Pancreas (tissue), 10 donors: ENCODE data around the gene SUCO. TPM values are rescaled to one million over a fixed set of nuclear protein-coding genes. Genes with fewer than 3 reads are reported as not detected.

Experiments used
- ATAC-seq, 4 donors: fragments of 200-7000 bp; cut with Tn5 transposase; one replicate each; pipeline versions ENCODE4 v1.8.0 to v1.9.1; 2020; ENCODE audit warnings: mild to moderate bottlenecking in 4 of 4, moderate library complexity in 4 of 4
- DNase-seq, 6 donors: peaks; one replicate each; pipeline ENCODE4 v3.0.0-alpha.2; 2020
- FAIRE-seq: peaks from 2 replicates; lab custom pipeline; 2012; peaks lifted over from hg19 to GRCh38; lab: Jason Lieb, UNC
- H3K27ac ChIP-seq, 4 donors: fragments of 200-600 bp; sonication (generic); 1 replicate in 3 of 4; 2 replicates in 1 of 4; pipeline versions ENCODE4 v1.5.0 to v1.8.0; 2020
- H3K27me3 ChIP-seq, 4 donors: fragments of 200-600 bp; one replicate each; pipeline ENCODE4 v1.8.0; 2021
- H3K36me3 ChIP-seq, 3 donors: fragments of 200-600 bp; sonication (generic) in 1 of 3; one replicate each; pipeline versions ENCODE4 v1.5.0 to v1.8.0; 2020 to 2021
- H3K4me1 ChIP-seq, 3 donors: fragments of 200-600 bp; one replicate each; pipeline ENCODE4 v1.8.0; 2021
- H3K4me3 ChIP-seq, 4 donors: fragments of 200-600 bp; sonication (generic) in 2 of 4; one replicate each; pipeline versions ENCODE4 v1.5.0 to v1.8.0; 2020 to 2021
- H3K9me3 ChIP-seq, 4 donors: fragments of 200-600 bp; one replicate each; pipeline ENCODE4 v1.8.0; 2021
- CTCF ChIP-seq, 4 donors: fragments of 200-600 bp; sonication (generic) in 3 of 4; IDR thresholded peaks; one replicate each; pipeline versions ENCODE4 v1.5.0 to v1.8.0; 2021; ENCODE audit warnings: antibody characterized with exemption in 4 of 4
- WGBS, 2 donors: extraction: QIAGEN DNeasy Blood & Tissue Kit; methylation state at CpG; one replicate each; pipeline ENCODE4 v1.1.7; 2013; 5-methylcytosine and 5-hydroxymethylcytosine counted together
- intact Hi-C, 3 donors: fragments of 100-400 bp; cut with DNase I; formaldehyde crosslinking; loops; one replicate each; pipeline versions ENCODE4 v1.11.1 to v1.14.2; 2022
- polyA plus RNA-seq, 2 donors: library from polyadenylated mRNA; stranded (reverse); fragments of 200-250 nt; gene quantifications; one replicate each; pipeline ENCODE4 v1.2.3, GENCODE V29; 2013
- total RNA-seq, 6 donors: library from RNA; stranded (reverse); fragmentation: NEBNext Ultra II Directional in 4 of 6; extraction: Animal tissue kit (Norgen Biotek cat#: 25700) in 4 of 6; gene quantifications; one replicate each; pipeline versions ENCODE4 v1.2.1 to v1.2.4, GENCODE V29; 2021 to 2023
- donor health status: healthy with polysubstance abuse.
- donor health status: DM: no; HTN: no; CAD: no; lungs with moderate emphysema.
- donor health status: DM: no; HTN: no; CAD: no.
- donor health status: control.
- donor health status: control.
- donor health status: Bipolar disorder and iron deficiency.
- donor health status: DM: yes; HTN: yes; CAD: no.
- donor health status: DM: no; HTN: no; CAD: no.
- donor health status: DM: no; HTN: no; CAD: no.
- donor health status: DM: yes; HTN: yes; CAD: no.

SUCO gene
- total and polyA plus RNA-seq, 8 donors: 16.6 to 79.8 (median 31.5) TPM

- ATAC-seq: no peak
Observed at GRCh38 chr1:172646653-172647052, 113.7 kb downstream of the SUCO start.

GRCh38 chr1:172647110-172647564 lies 114.2 kb downstream of the SUCO start:
- Histone ChIP-seq H3K36me3 (no peaks in the 10 kb centered on the region), H3K27me3 (no peaks in the 10 kb centered on the region), H3K4me1 (no peaks in the 10 kb centered on the region), H3K4me3 (no peak overlapping the region), H3K9me3 (no peaks in the 10 kb centered on the region), H3K27ac (no peak overlapping the region)
- FAIRE-seq (no peak), ATAC-seq (no peak), DNase-seq (no peak)
- TF ChIP-seq CTCF (IDR thresholded peaks at IDR 0.05): no peak
- 71 to 76% methylated on average over 8 of the region's 8 CpGs for WGBS, 2 donors
- intact Hi-C loops: no loop called here

More at GRCh38 chr1:172646653-172647052, 113.7 kb downstream of the SUCO start:
- TF ChIP-seq CTCF (IDR thresholded peaks at IDR 0.05): no peak
- no peak overlapping the region for H3K27ac ChIP-seq
- FAIRE-seq: no peak
- H3K36me3 ChIP-seq: no peaks in the 10 kb centered on the region
- intact Hi-C loops: no loop called here
- no peak overlapping the region for H3K4me3 ChIP-seq
- no peaks in the 10 kb centered on the region for H3K9me3 ChIP-seq
- no peaks in the 10 kb centered on the region for H3K27me3 ChIP-seq
- WGBS, 2 donors: 77 to 84% methylated on average over 1 of the region's 1 CpG
- DNase-seq: no peak
- no peaks in the 10 kb centered on the region for H3K4me1 ChIP-seq

GRCh38 chr1:172647987-172648386 lies 115.0 kb downstream of the SUCO start:
- FAIRE-seq: no peak
- no peak for TF ChIP-seq CTCF (IDR thresholded peaks at IDR 0.05)

GRCh38 chr1:172650474-172651193 lies 117.7 kb downstream of the SUCO start:
- Histone ChIP-seq H3K9me3 (no peaks in the 10 kb centered on the region), H3K36me3 (no peaks in the 10 kb centered on the region), H3K27ac (no peak overlapping the region), H3K27me3 (no peaks in the 10 kb centered on the region), H3K4me3 (no peak overlapping the region), H3K4me1 (no peaks in the 10 kb centered on the region)
- TF ChIP-seq CTCF (IDR thresholded peaks at IDR 0.05): no peak
- no peak for ATAC-seq
- no peak for DNase-seq
- FAIRE-seq: no peak
- WGBS, 2 donors: 76 to 84% methylated on average over 2 of the region's 2 CpGs
- intact Hi-C loops: no loop called here

More at GRCh38 chr1:172647987-172648386, 115.0 kb downstream of the SUCO start:
- no peak overlapping the region for H3K4me3 ChIP-seq
- no peaks in the 10 kb centered on the region for H3K36me3 ChIP-seq
- ATAC-seq (no peak), DNase-seq (no peak)
- H3K4me1 ChIP-seq: no peaks in the 10 kb centered on the region
- no peak overlapping the region for H3K27ac ChIP-seq
- 86 to 89% methylated on average over 4 of the region's 4 CpGs for WGBS, 2 donors
- no peaks in the 10 kb centered on the region for H3K27me3 ChIP-seq
- H3K9me3 ChIP-seq: no peaks in the 10 kb centered on the region
- intact Hi-C loops: no loop called here
